OCI-LY3 (cell line): ENCODE results near the gene PLEKHA8.

Experiments used
- H2AFZ ChIP-seq: fragments of 200-600, 300-600 bp; shearing (Covaris generic); 2 replicates; pipeline ENCODE4 v1.6.0; 2014; ENCODE audit warnings: antibody characterized with exemption, low read depth, low read length
- H3K27ac ChIP-seq: fragments of 200-600, 300-600 bp; sonication (generic); 2 replicates; pipeline ENCODE4 v1.5.1; 2014; ENCODE audit warnings: mild to moderate bottlenecking, low read length, moderate library complexity, mixed read lengths
- H3K27me3 ChIP-seq: fragments of 200-600, 300-600 bp; sonication (generic); 2 replicates; pipeline ENCODE4 v1.6.1; 2014; ENCODE audit warnings: low read depth, low read length, mixed read lengths
- H3K36me3 ChIP-seq: fragments of 200-600, 300-600 bp; sonication (generic); replicated peaks from 2 replicates; pipeline ENCODE3; 2014; ENCODE audit warnings: low read depth, low read length, mixed read lengths
- H3K4me1 ChIP-seq: fragments of 300-600, 200-600 bp; sonication (generic); 2 replicates; pipeline ENCODE4 v1.6.1; 2014; ENCODE audit warnings: low read length, mixed read lengths
- H3K4me2 ChIP-seq: fragments of 200-600, 300-600 bp; sonication (generic); 2 replicates; pipeline ENCODE4 v1.6.1; 2014; ENCODE audit warnings: low read length, mixed read lengths
- H3K4me3 ChIP-seq: fragments of 300-600, 200-600 bp; sonication (generic); 2 replicates; pipeline ENCODE4 v1.5.1; 2014; ENCODE audit warnings: antibody characterized with exemption, mild to moderate bottlenecking, low read length, moderate library complexity
- H3K79me2 ChIP-seq: fragments of 300-600, 200-600 bp; shearing (Covaris generic); 2 replicates; pipeline ENCODE4 v1.6.1; 2014; ENCODE audit warnings: mild to moderate bottlenecking, low read length, mixed read lengths
- H3K9ac ChIP-seq: fragments of 300-600, 200-600 bp; shearing (Covaris generic); 2 replicates; pipeline ENCODE4 v1.6.0; 2014; ENCODE audit warnings: mild to moderate bottlenecking, low read length, moderate library complexity
- H3K9me3 ChIP-seq: fragments of 200-600, 300-600 bp; shearing (Covaris generic); 2 replicates; pipeline ENCODE4 v1.6.1; 2014; ENCODE audit warnings: low read length, mixed read lengths; ENCODE audit not compliant: insufficient read depth
- H4K20me1 ChIP-seq: fragments of 200-600, 300-600 bp; sonication (generic); 2 replicates; pipeline ENCODE4 v1.6.1; 2016; ENCODE audit warnings: low read length, mixed read lengths; ENCODE audit not compliant: insufficient read depth
- CTCF ChIP-seq: fragments of 200-600, 300-600 bp; sonication (generic); IDR thresholded peaks from 2 replicates; pipeline ENCODE4 v1.5.1; 2014; ENCODE audit warnings: antibody characterized with exemption, low read length, low read depth
- EZH2phosphoT487 ChIP-seq: fragments of 200-600 bp; shearing (Covaris generic); IDR thresholded peaks from 2 replicates; pipeline ENCODE4 v1.6.1; 2018; ENCODE audit warnings: antibody characterized with exemption, mixed run types, low read depth

Gene PLEKHA8

DNA sequence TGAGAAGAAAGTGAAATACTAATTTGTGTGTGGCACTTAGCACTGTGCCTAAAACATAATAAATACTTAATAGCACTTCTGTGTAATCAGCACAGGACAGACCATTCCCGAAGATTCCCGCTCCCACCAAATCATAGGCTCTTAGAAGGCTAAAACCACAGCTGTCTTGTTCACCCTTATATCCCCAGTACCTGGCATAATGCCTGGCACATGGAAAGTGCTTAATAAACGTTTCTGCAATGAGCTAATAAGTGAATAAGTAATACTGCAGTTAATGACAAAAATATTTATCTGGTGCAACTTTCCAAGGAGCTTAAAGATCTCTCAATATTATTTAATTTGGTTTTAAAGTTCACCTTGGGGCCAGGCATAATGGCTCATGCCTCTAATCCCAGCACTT lies 149.8 kb downstream of the PLEKHA8 start:
- Histone ChIP-seq H3K4me1 (peaks cover 31% of the 10 kb centered on the region), H3K27me3 (no peaks in the 10 kb centered on the region)

GRCh38 chr7:30178748-30179436 lies 150.7 kb downstream of the PLEKHA8 start:
- H4K20me1 ChIP-seq = no peaks in the 10 kb centered on the region
- peaks cover 33% of the 10 kb centered on the region for H3K4me1 ChIP-seq
- peaks cover 9% of the 10 kb centered on the region for H3K36me3 ChIP-seq
- H3K9me3 ChIP-seq = peaks cover 5% of the 10 kb centered on the region; the same call in 1 of the 2 replicates
- TF ChIP-seq CTCF (no peak), EZH2phosphoT487 (no peak)
- peak overlapping the region; percentile 59; the same call in 1 of the 2 replicates for H2AFZ ChIP-seq
- H3K27ac ChIP-seq = peak overlapping the region; percentile 62
- H3K9ac ChIP-seq = peak overlapping the region; percentile 48; the same call in 1 of the 2 replicates
- peak overlapping the region; percentile 59 for H3K4me3 ChIP-seq
- no peaks in the 10 kb centered on the region for H3K27me3 ChIP-seq
- peak overlapping the region; percentile 84 for H3K4me2 ChIP-seq
- H3K79me2 ChIP-seq = no peaks in the 10 kb centered on the region

More for the DNA sequence above, 149.8 kb downstream of the PLEKHA8 start:
- H3K4me3 ChIP-seq = no peak overlapping the region
- TF ChIP-seq CTCF (no peak), EZH2phosphoT487 (no peak)
- H3K79me2 ChIP-seq = no peaks in the 10 kb centered on the region
- no peak overlapping the region for H3K27ac ChIP-seq
- no peaks in the 10 kb centered on the region for H3K9me3 ChIP-seq
- H3K9ac ChIP-seq = no peak overlapping the region
- no peaks in the 10 kb centered on the region for H4K20me1 ChIP-seq
- H3K4me2 ChIP-seq = no peak overlapping the region
- peaks cover 5% of the 10 kb centered on the region for H3K36me3 ChIP-seq
- H2AFZ ChIP-seq = no peak overlapping the region
